ENCODE data around the gene TGFBR3.

GRCh38 chr1:91847851-91848250, 38.1 kb downstream of the TGFBR3 start:
- TF ChIP-seq CTCF (IDR thresholded peaks at IDR 0.05) (no peak), POLR2A (IDR thresholded peaks at IDR 0.05) (no peak)

All from Peyer's patch (tissue), 4 donors.